ENCODE data around the gene INF2. TPM values are rescaled to one million over a fixed set of nuclear protein-coding genes. Genes with fewer than 3 reads are reported as not detected.

Gene INF2
- total and polyA plus RNA-seq, 2 donors (not counting 3 experiments of a cell fraction or from before 2014, with no cell fraction given), result 55.3 to 124 TPM

- TF ChIP-seq FOS (IDR thresholded peaks at IDR 0.05; ENCODE audit: borderline replicate concordance, insufficient read depth, low read length) (no peak), EZH2 (IDR thresholded peaks at IDR 0.05; ENCODE audit: borderline replicate concordance, low read depth, low read length, severe bottlenecking) (no peak), JUN (IDR thresholded peaks at IDR 0.05; ENCODE audit: borderline replicate concordance, insufficient read depth, insufficient read length, low read depth) (no peak), CTCF (IDR thresholded peaks at IDR 0.05; ENCODE audit: extremely low read depth in 1 of 2, insufficient read depth in 1 of 2, low read depth in 1 of 2, low read length in 2 of 2) (no peak), POLR2AphosphoS5 (IDR thresholded peaks at IDR 0.05; ENCODE audit: insufficient read depth, low read depth, low read length) (no peak), GATA2 (IDR thresholded peaks at IDR 0.05; ENCODE audit: insufficient read depth, insufficient read length, low read depth, low read length) (no peak), MAX (IDR thresholded peaks at IDR 0.05; ENCODE audit: insufficient read depth, insufficient read length) (no peak), MYC (IDR thresholded peaks at IDR 0.05; ENCODE audit: low read depth, low read length) (no peak), POLR2A (IDR thresholded peaks at IDR 0.05; ENCODE audit: low read depth, low read length) (no peak)
- no peak overlapping the region for H3K4me2 ChIP-seq (ENCODE audit: insufficient read depth, low read length)
- ChIA-PET CTCF (no interaction called here), POLR2A (no interaction called here)
- no peak overlapping the region for H3K9ac ChIP-seq (replicated peaks; ENCODE audit: extremely low read depth, insufficient read depth, low read length)
- H4K20me1 ChIP-seq (replicated peaks; ENCODE audit: control insufficient read depth, extremely low read depth, insufficient read depth, low read length), result no peaks in the 10 kb centered on the region
- intact Hi-C loops (cut with micrococcal nuclease), result no loop called here
- H3K9me1 ChIP-seq (replicated peaks; ENCODE audit: control insufficient read depth, extremely low read depth, insufficient read depth, low read length), result no peaks in the 10 kb centered on the region
- no peaks in the 10 kb centered on the region for H3K27me3 ChIP-seq (ENCODE audit: control insufficient read depth in 2 of 2, insufficient read depth in 2 of 2, low read length in 2 of 2)
- DNase-seq (ENCODE audit: low read depth, low spot score) (no peak), FAIRE-seq (no peak)
- no peak overlapping the region for H3K4me3 ChIP-seq (replicated peaks in 1 of 3; ENCODE audit: insufficient read depth in 1 of 3, low read depth in 1 of 3, low read length in 3 of 3)
- H3K9me3 ChIP-seq (replicated peaks; ENCODE audit: control insufficient read depth, insufficient read depth, low read length), result no peaks in the 10 kb centered on the region
- H3K79me2 ChIP-seq (ENCODE audit: control insufficient read depth, insufficient read depth, low read length), result no peaks in the 10 kb centered on the region
- H3K4me1 ChIP-seq (ENCODE audit: control insufficient read depth, extremely low read depth, insufficient read depth, low read length), result no peaks in the 10 kb centered on the region
- H2AFZ ChIP-seq (ENCODE audit: low read depth, low read length), result no peak overlapping the region
- no peak overlapping the region for H3K27ac ChIP-seq (ENCODE audit: insufficient read depth, low read depth, low read length)
- peaks cover 8 to 27% of the 10 kb centered on the region in 2 experiments for H3K36me3 ChIP-seq (ENCODE audit: control insufficient read depth in 2 of 2, extremely low read depth in 1 of 2, insufficient read depth in 2 of 2, low read length in 2 of 2)
- BruUV-seq (replicated peaks), result no TSS peak
- dilution Hi-C loops (cut with MboI; ENCODE audit: extremely low pct_ligation_motif_present, low sequenced_read_pairs), result no loop called here
Observed at GRCh38 chr14:104718871-104719270, 29.5 kb downstream of the INF2 start.

Data from endothelial cell of umbilical vein (primary cell).